Testis (tissue), 3 donors: Measurements from ENCODE around the gene OVOL1. TPM values are rescaled to one million over a fixed set of nuclear protein-coding genes. Genes with fewer than 3 reads are reported as not detected.

ENCODE experiments used
- DNase-seq: peaks from one replicate; pipeline ENCODE4 v3.0.0-alpha.2; 2019
- H3K27ac ChIP-seq, 2 donors: fragments of 200-600 bp; sonication (generic); one replicate each; pipeline ENCODE4 v1.5.1; 2019
- H3K27me3 ChIP-seq: fragments of 200-600 bp; sonication (generic); one replicate; pipeline ENCODE4 v1.5.1; 2019
- H3K36me3 ChIP-seq: fragments of 200-600 bp; sonication (generic); one replicate; pipeline ENCODE4 v1.5.1; 2017; ENCODE audit warnings: low read depth; ENCODE audit errors: missing control alignments
- H3K4me1 ChIP-seq: fragments of 200-600 bp; sonication (generic); one replicate; pipeline ENCODE4 v1.5.1; 2019
- H3K4me3 ChIP-seq, 2 donors: fragments of 200-600 bp; sonication (generic); one replicate each; pipeline ENCODE4 v1.5.1; 2017 to 2019
- H3K9me3 ChIP-seq: fragments of 200-600 bp; sonication (generic); one replicate; pipeline ENCODE4 v1.5.1; 2017
- POLR2A ChIP-seq: fragments of 450-650 bp; IDR thresholded peaks from one replicate; pipeline ENCODE4 v1.6.1; 2017; ENCODE audit warnings: antibody characterized with exemption, mild to moderate bottlenecking, moderate library complexity
- WGBS, 2 donors: methylation state at CpG; one replicate each; pipeline ENCODE4 v1.1.5; 2018; 5-methylcytosine and 5-hydroxymethylcytosine counted together
- intact Hi-C: fragments of 100-400 bp; cut with DNase I; formaldehyde crosslinking; loops from one replicate; pipeline ENCODE4 v1.15.1; 2023; ENCODE audit warnings: low total_unique reads
- polyA plus RNA-seq: library from polyadenylated mRNA; stranded (reverse); fragments of 350-450 nt; fragmentation: Illumina TruSeq; extraction: RNeasy Lipid Tissue Mini Kit (QIAGEN cat#74804); gene quantifications from one replicate; pipeline ENCODE4 v1.2.3, GENCODE V29; 2014; ENCODE audit warnings: low read depth, low replicate concordance; ENCODE audit not compliant: insufficient read depth
- total RNA-seq, 2 donors: library from RNA; depleted of rRNA; stranded (reverse); fragments of >200 nt; gene quantifications; one replicate each; pipeline ENCODE4 v1.2.3, GENCODE V29; 2016
- TF ChIP-seq, protein P1 (sequence below), 3 experiments: fragments of 450-650 bp in 2 of 3; fragments of 200-600 bp in 1 of 3; sonication (generic) in 1 of 3; IDR thresholded peaks; one replicate each; pipeline ENCODE4 v1.5.1; 2016 to 2019; ENCODE audit warnings: antibody characterized with exemption in 3 of 3, mild to moderate bottlenecking in 2 of 3, moderate library complexity in 1 of 3

Gene OVOL1
- total and polyA plus RNA-seq, 3 donors from 2014 or later, result 27.6 to 72.4 (median 33.9) TPM

DNA sequence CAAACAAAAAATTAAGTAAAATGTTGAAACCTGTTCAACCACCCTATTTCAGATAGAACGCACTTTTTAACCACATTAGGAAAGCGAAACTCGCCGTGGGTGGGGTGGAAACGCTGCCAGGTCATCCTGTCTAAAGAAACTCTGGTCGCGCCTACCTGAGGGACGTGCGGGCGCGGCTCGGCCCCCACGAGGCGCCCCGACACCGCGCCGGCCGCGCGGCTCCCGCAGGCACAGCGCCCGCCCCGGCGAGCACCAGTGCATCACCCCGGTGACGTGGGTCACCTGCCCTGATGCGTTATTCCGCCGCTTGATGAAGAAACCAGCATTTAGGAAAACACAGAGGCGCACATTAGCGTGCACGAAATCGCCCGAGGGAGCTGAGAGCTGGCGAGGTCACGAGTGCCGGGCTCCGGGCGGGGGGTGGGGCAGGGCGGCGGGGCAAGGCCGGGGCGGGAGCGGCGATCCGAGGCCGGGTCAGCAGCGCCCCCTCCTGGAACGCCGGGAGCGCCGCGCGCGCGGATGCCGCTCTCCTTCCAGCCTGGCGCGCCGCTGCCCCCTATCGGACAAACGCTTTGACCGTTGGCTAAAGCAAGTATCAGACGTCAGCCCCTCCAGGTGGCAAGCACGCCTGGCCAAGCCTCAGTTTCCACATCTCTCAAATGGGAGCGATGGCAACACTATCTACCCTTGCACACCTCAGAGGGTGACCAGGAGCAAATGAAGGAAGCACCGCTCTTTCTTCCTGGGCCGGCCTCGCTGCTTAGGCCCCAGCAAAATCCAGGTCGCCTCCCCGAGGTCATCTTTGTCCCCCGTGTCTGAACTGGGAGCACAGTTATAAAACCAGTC is 31.2 kb downstream of the OVOL1 start:
- WGBS, 2 donors, result 5 to 12% methylated on average over 20 to 72 of the region's 74 CpGs
- DNase-seq, result peak; percentile 96
- Histone ChIP-seq H3K27me3 (no peaks in the 10 kb centered on the region), H3K27ac (peak overlapping the region; percentile 59 to 82), H3K36me3 (no peaks in the 10 kb centered on the region), H3K4me1 (peaks cover 7% of the 10 kb centered on the region), H3K9me3 (no peaks in the 10 kb centered on the region), H3K4me3 (peak overlapping the region; percentile 67 to 76)
- intact Hi-C loops, result loop anchor here (5.0 kb wide), 1 partner anchor 106 kb away; the partner anchor contains the start of gene KAT5
- no peak for TF ChIP-seq POLR2A
- TF ChIP-seq, protein P1, sequence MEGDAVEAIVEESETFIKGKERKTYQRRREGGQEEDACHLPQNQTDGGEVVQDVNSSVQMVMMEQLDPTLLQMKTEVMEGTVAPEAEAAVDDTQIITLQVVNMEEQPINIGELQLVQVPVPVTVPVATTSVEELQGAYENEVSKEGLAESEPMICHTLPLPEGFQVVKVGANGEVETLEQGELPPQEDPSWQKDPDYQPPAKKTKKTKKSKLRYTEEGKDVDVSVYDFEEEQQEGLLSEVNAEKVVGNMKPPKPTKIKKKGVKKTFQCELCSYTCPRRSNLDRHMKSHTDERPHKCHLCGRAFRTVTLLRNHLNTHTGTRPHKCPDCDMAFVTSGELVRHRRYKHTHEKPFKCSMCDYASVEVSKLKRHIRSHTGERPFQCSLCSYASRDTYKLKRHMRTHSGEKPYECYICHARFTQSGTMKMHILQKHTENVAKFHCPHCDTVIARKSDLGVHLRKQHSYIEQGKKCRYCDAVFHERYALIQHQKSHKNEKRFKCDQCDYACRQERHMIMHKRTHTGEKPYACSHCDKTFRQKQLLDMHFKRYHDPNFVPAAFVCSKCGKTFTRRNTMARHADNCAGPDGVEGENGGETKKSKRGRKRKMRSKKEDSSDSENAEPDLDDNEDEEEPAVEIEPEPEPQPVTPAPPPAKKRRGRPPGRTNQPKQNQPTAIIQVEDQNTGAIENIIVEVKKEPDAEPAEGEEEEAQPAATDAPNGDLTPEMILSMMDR (IDR thresholded peaks at IDR 0.05), result peak; percentile 91 to 99 (median 98)

DNA sequence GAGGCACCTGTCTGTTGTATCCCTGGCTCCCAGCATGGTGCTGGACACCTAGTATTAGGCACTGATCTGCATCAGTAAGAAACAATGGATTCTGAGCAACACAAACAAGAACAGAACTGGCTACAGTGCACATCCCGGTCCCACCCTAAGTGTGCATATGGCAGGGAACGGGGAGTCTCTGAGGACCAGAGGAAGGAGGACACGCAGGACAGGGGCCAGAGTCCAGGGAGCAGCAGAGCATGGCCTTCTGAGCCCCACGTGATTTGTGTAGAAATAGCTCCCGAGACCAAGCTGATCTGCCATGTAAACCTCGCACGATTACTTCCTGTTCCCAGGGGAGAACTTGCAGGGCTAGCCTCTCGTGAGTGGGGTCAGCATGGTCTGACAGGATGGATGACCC is 34.2 kb downstream of the OVOL1 start:
- DNase-seq, result no peak
- Histone ChIP-seq H3K27me3 (no peaks in the 10 kb centered on the region), H3K4me1 (peaks cover 7% of the 10 kb centered on the region), H3K27ac (no peak overlapping the region), H3K36me3 (no peaks in the 10 kb centered on the region), H3K4me3 (no peak overlapping the region), H3K9me3 (no peaks in the 10 kb centered on the region)
- TF ChIP-seq, protein P1 (IDR thresholded peaks at IDR 0.05), result no peak
- no peak for TF ChIP-seq POLR2A
- 68% methylated on average over 8 of the region's 8 CpGs for WGBS, 2 donors
- intact Hi-C loops, result no loop called here

DNA sequence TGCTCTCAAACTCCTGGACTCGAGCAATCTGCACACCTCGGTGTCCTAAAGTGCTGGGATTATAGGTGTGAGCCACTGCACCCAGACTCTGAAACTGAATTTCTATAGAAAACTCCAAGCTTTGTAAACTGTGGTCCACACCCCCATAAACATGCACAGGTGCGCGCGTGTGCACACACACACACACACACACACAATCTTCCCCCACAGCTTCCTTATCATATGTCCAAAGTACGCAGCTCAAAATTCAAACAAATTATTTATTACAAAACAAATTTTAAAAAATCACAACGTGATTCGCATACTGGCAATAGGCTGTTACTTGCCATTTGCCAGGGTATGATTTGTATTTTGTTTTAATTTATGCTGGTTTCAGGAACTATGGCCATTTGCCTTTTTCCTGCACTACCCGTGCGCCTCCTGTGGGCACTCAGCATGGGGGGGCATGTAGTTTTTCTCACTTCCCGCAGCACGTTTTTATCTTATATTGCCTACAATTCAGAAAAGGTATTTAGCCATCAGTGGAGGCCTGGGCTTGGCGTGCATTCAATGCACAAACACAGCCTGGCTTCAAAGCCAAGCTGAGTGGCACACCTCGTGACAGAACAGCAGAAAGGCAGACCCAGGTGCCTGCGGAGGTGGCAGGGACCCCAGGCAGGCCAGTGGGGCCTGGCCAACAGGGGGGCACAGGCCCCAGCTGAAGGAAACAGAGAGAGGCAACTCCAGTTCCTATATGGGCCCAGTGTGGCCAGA is 36.1 kb downstream of the OVOL1 start:
- 83 to 88% methylated on average over 15 of the region's 15 CpGs for WGBS, 2 donors
- Histone ChIP-seq H3K9me3 (no peaks in the 10 kb centered on the region), H3K4me3 (no peak overlapping the region), H3K27ac (no peak overlapping the region), H3K36me3 (no peaks in the 10 kb centered on the region), H3K4me1 (no peaks in the 10 kb centered on the region), H3K27me3 (no peaks in the 10 kb centered on the region)
- intact Hi-C loops, result no loop called here
- DNase-seq, result no peak
- TF ChIP-seq POLR2A, result no peak
- TF ChIP-seq, protein P1 (IDR thresholded peaks at IDR 0.05), result no peak

DNA sequence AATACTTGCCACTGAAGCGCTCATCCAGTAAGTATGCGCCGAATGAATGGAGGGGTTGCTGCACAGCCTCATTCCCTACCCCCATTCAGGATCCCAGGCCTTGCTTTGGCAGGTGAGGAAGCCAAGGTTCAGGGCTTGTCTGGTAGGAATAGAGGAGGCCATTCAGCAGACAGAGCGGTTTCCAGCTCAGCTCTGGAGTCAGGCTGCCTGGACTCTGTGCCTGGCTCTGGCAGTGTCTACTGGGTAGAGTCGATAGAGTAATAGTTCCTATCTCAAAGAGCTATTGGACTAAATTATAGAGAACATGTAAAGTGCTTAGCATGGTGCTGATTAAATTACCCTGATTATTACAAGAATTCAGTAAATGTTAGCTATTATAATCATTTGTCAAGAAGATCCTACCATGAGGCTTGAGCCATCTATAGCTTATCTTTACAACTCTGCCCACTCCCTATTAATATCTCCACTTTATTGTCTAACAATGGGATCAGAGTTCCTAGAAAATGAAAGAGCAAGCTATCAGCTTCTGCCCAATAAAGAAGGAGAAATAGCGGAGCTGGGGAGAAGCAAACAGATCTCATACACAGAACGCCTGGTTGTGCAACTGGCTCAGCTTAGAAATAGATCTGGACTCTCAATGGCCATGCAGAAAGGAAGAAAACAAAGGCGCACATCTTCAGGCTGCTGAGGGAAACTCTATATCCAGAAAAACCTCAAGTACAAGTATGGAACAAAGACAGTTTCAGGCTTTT is 40.3 kb downstream of the OVOL1 start:
- Histone ChIP-seq H3K9me3 (no peaks in the 10 kb centered on the region), H3K27me3 (no peaks in the 10 kb centered on the region), H3K4me3 (no peak overlapping the region), H3K36me3 (no peaks in the 10 kb centered on the region), H3K4me1 (no peaks in the 10 kb centered on the region), H3K27ac (no peak overlapping the region)
- no peak for DNase-seq
- TF ChIP-seq POLR2A, result no peak
- TF ChIP-seq, protein P1 (IDR thresholded peaks at IDR 0.05), result no peak
- intact Hi-C loops, result no loop called here
- 86 to 93% methylated on average over 8 of the region's 8 CpGs for WGBS, 2 donors
